Tibial artery (tissue), 4 donors: ENCODE measurements around the gene NCKAP5L.
A peak's percentile ranks its signal among the peaks of the same experiment; 100 is the strongest.

Source experiments
- DNase-seq, 2 donors: peaks; one replicate each; pipeline ENCODE4 v3.0.0-alpha.2; 2019
- H3K27ac ChIP-seq, 2 donors: fragments of 200-600 bp; sonication (generic) in 1 of 2; 1 replicate in 1 of 2; 2 replicates in 1 of 2; pipeline ENCODE4 v1.5.1; 2018 to 2019; ENCODE audit warnings: mild to moderate bottlenecking in 1 of 2
- H3K27me3 ChIP-seq, 2 donors: fragments of 200-600 bp; sonication (generic) in 1 of 2; one replicate each; pipeline versions ENCODE4 v1.5.1 to v1.6.0; 2016 to 2019
- H3K36me3 ChIP-seq, 3 donors: fragments of 200-600 bp; sonication (generic) in 2 of 3; one replicate each; pipeline ENCODE4 v1.5.1; 2016 to 2019; ENCODE audit warnings: mild to moderate bottlenecking in 2 of 3
- H3K4me1 ChIP-seq, 4 donors: fragments of 200-600 bp; sonication (generic) in 2 of 4; 1 replicate in 3 of 4; 2 replicates in 1 of 4; pipeline ENCODE4 v1.5.1; 2016 to 2019
- H3K4me3 ChIP-seq, 2 donors: fragments of 200-600 bp; sonication (generic) in 1 of 2; 1 replicate in 1 of 2; 2 replicates in 1 of 2; pipeline ENCODE4 v1.5.1; 2018 to 2019; ENCODE audit warnings: mild to moderate bottlenecking in 2 of 2
- H3K9me3 ChIP-seq, 3 donors: fragments of 200-600 bp; sonication (generic) in 1 of 3; one replicate each; pipeline ENCODE4 v1.5.1; 2016 to 2019
- CTCF ChIP-seq, 2 experiments: fragments of 200-600 bp in 1 of 2; fragments of 450-650 bp in 1 of 2; IDR thresholded peaks; one replicate each; pipeline ENCODE4 v1.5.1; 2017 to 2019; ENCODE audit warnings: antibody characterized with exemption in 2 of 2, mild to moderate bottlenecking in 1 of 2, moderate library complexity in 1 of 2
- intact Hi-C: fragments of 100-400 bp; cut with DNase I; formaldehyde crosslinking; loops from one replicate; pipeline ENCODE4 v1.15.0; 2023; ENCODE audit warnings: low total_unique reads

NCKAP5L gene

GRCh38 chr12:49854976-49855375 is 26.8 kb upstream of the NCKAP5L start:
- H3K36me3 ChIP-seq, result no peaks in the 10 kb centered on the region
- TF ChIP-seq CTCF (IDR thresholded peaks at IDR 0.05), result no peak
- no peaks in the 10 kb centered on the region for H3K4me1 ChIP-seq
- DNase-seq, result no peak
- no peak overlapping the region for H3K4me3 ChIP-seq
- peaks cover 0 to 11% of the 10 kb centered on the region in 2 donors for H3K27me3 ChIP-seq
- intact Hi-C loops, result no loop called here
- H3K9me3 ChIP-seq, result no peaks in the 10 kb centered on the region
- H3K27ac ChIP-seq, result no peak overlapping the region

- Histone ChIP-seq H3K4me3 (no peak overlapping the region), H3K27me3 (peaks cover 0 to 19% of the 10 kb centered on the region in 2 donors), H3K4me1 (no peaks in the 10 kb centered on the region), H3K9me3 (no peaks in the 10 kb centered on the region), H3K36me3 (no peaks in the 10 kb centered on the region), H3K27ac (no peak overlapping the region)
- TF ChIP-seq CTCF (IDR thresholded peaks at IDR 0.05), result no peak
- intact Hi-C loops, result no loop called here
- no peak for DNase-seq
Measured at GRCh38 chr12:49853671-49854070, 25.5 kb upstream of the NCKAP5L start.

GRCh38 chr12:49847161-49847560 is 18.9 kb upstream of the NCKAP5L start:
- peaks cover 0 to 7% (median 5%) of the 10 kb centered on the region in 4 donors for H3K4me1 ChIP-seq
- intact Hi-C loops, result no loop called here
- no peak overlapping the region for H3K4me3 ChIP-seq
- H3K27ac ChIP-seq, result no peak overlapping the region
- TF ChIP-seq CTCF (IDR thresholded peaks at IDR 0.05), result no peak
- H3K36me3 ChIP-seq, result no peaks in the 10 kb centered on the region
- no peaks in the 10 kb centered on the region for H3K9me3 ChIP-seq
- DNase-seq, result no peak
- H3K27me3 ChIP-seq, result peaks cover 0 to 33% of the 10 kb centered on the region in 2 donors

- Histone ChIP-seq H3K36me3 (no peaks in the 10 kb centered on the region), H3K27ac (no peak overlapping the region), H3K9me3 (no peaks in the 10 kb centered on the region), H3K27me3 (peaks cover 0 to 32% of the 10 kb centered on the region in 2 donors), H3K4me3 (no peak overlapping the region), H3K4me1 (peaks cover 0 to 15% (median 12%) of the 10 kb centered on the region in 4 donors)
- intact Hi-C loops, result no loop called here
- no peak for DNase-seq
- no peak for TF ChIP-seq CTCF (IDR thresholded peaks at IDR 0.05)
Measured at GRCh38 chr12:49846032-49846431, 17.8 kb upstream of the NCKAP5L start.

- Histone ChIP-seq H3K9me3 (no peaks in the 10 kb centered on the region), H3K4me1 (peaks cover 0 to 15% (median 12%) of the 10 kb centered on the region in 4 donors), H3K27me3 (peaks cover 0 to 19% of the 10 kb centered on the region in 2 donors), H3K4me3 (no peak overlapping the region), H3K36me3 (no peaks in the 10 kb centered on the region), H3K27ac (peak overlapping the region in 1 of 2 donors; percentile 90)
- DNase-seq, result peak in 1 of 2 donors; percentile 35
- intact Hi-C loops, result no loop called here
- TF ChIP-seq CTCF (IDR thresholded peaks at IDR 0.05), result no peak
Measured at GRCh38 chr12:49843876-49844437, 15.7 kb upstream of the NCKAP5L start.
